Hematopoietic multipotent progenitor cell treated with erythropoietin and hydrocortisone succinate and interleukin-3 and kit ligand, for 6 days (in vitro differentiated cells): ENCODE data around the gene TXNDC8.
"Not testable (repeated sequence)": the region's sequence is repeated elsewhere in the genome, so short reads cannot be mapped to it uniquely, and the experiment has no call there.

Experiments
- DNase-seq: peaks from one replicate; pipeline ENCODE4 v3.0.0-alpha.2; 2015

Gene TXNDC8

GRCh38 chr9:110337727-110338126 lies at the start of gene TXNDC8:
TXNDC8 (minus strand) TSS chr9:110337863.
- DNase-seq: no peak

GRCh38 chr9:110383491-110383890 lies 45.8 kb upstream of the TXNDC8 start:
- no peak for DNase-seq

GRCh38 chr9:110382731-110383130 lies 45.1 kb upstream of the TXNDC8 start:
- no peak for DNase-seq

GRCh38 chr9:110371411-110372007 lies 33.8 kb upstream of the TXNDC8 start:
- peak; percentile 91 for DNase-seq

- DNase-seq: no peak
These were observed 32.7 kb upstream of the TXNDC8 start for GRCh38 chr9:110370315-110370714.

- DNase-seq: no peak
These were observed 26.8 kb upstream of the TXNDC8 start for GRCh38 chr9:110364451-110364850.

- DNase-seq: not testable (repeated sequence)
These were observed 21.3 kb upstream of the TXNDC8 start for GRCh38 chr9:110358992-110359391.

- no peak for DNase-seq
These were observed 19.8 kb upstream of the TXNDC8 start for GRCh38 chr9:110357505-110357904.

- DNase-seq: peak; percentile 10
These were observed 19.2 kb upstream of the TXNDC8 start for GRCh38 chr9:110356639-110357395.

GRCh38 chr9:110355911-110356310 lies 18.2 kb upstream of the TXNDC8 start:
- no peak for DNase-seq

- peak; percentile 23 for DNase-seq
These were observed 13.4 kb upstream of the TXNDC8 start for GRCh38 chr9:110351009-110351467.

- DNase-seq: no peak
These were observed 8.7 kb upstream of the TXNDC8 start for GRCh38 chr9:110346325-110346724.

GRCh38 chr9:110344821-110345220 lies 7.2 kb upstream of the TXNDC8 start:
- DNase-seq: no peak

GRCh38 chr9:110343551-110343950 lies 5.9 kb upstream of the TXNDC8 start:
- no peak for DNase-seq

GRCh38 chr9:110340306-110340705 lies 2.6 kb upstream of the TXNDC8 start:
- peak; percentile 53 for DNase-seq

GRCh38 chr9:110338143-110338542 lies 480 bp upstream of the TXNDC8 start:
- no peak for DNase-seq

GRCh38 chr9:110336363-110336762 lies 1.3 kb downstream of the TXNDC8 start:
- DNase-seq: no peak

GRCh38 chr9:110334871-110335270 lies 2.8 kb downstream of the TXNDC8 start:
- no peak for DNase-seq

GRCh38 chr9:110334183-110334582 lies 3.5 kb downstream of the TXNDC8 start:
- no peak for DNase-seq

- no peak for DNase-seq
These were observed 4.9 kb downstream of the TXNDC8 start for GRCh38 chr9:110332766-110333165.

- DNase-seq: no peak
These were observed 7.1 kb downstream of the TXNDC8 start for GRCh38 chr9:110330484-110331105.

GRCh38 chr9:110329639-110330230 lies 7.9 kb downstream of the TXNDC8 start:
- peak; percentile 12 for DNase-seq

GRCh38 chr9:110328763-110329162 lies 8.9 kb downstream of the TXNDC8 start:
- no peak for DNase-seq

GRCh38 chr9:110327716-110328115 lies 9.9 kb downstream of the TXNDC8 start:
- no peak for DNase-seq
